HepG2 (cell line): ENCODE data around the gene TMEM45A. TPM values are rescaled to one million over a fixed set of nuclear protein-coding genes. Genes with fewer than 3 reads are reported as not detected.
A peak's percentile ranks its signal among the peaks of the same experiment; 100 is the strongest.

Experiments
- BHLHE40 ChIP-seq: IDR thresholded peaks from 2 replicates; pipeline ENCODE4 v1.6.1; 2011; ENCODE audit warnings: low read length, improper control_type of control experiment
- BRCA1 ChIP-seq: sonication (generic); formaldehyde crosslinking; IDR thresholded peaks from 2 replicates; pipeline ENCODE4 v1.4.0; 2020; ENCODE audit warnings: missing genetic modification reagents
- E2F1 ChIP-seq: sonication (generic); formaldehyde crosslinking; IDR thresholded peaks from 2 replicates; pipeline ENCODE4 v1.5.0; 2020; ENCODE audit warnings: missing genetic modification reagents
- GATAD2A ChIP-seq: IDR thresholded peaks from 2 replicates; pipeline ENCODE4 v1.6.1; 2016
- KIAA2018 ChIP-seq: sonication (generic); formaldehyde crosslinking; IDR thresholded peaks from 2 replicates; pipeline ENCODE4 v1.5.0; 2020; ENCODE audit warnings: mild to moderate bottlenecking, missing genetic modification reagents, borderline replicate concordance
- NCOA5 ChIP-seq: sonication (generic); formaldehyde crosslinking; IDR thresholded peaks from 2 replicates; pipeline ENCODE4 v1.4.0; 2020; ENCODE audit warnings: missing genetic modification reagents
- PPARG ChIP-seq: conservative IDR thresholded peaks from 2 replicates; pipeline ENCODE4 v1.6.1; 2016; ENCODE audit warnings: missing biosample characterization, missing genetic modification reagents
- REL ChIP-seq: sonication (generic); formaldehyde crosslinking; conservative IDR thresholded peaks from 2 replicates; pipeline ENCODE4 v1.8.0; 2022; ENCODE audit warnings: mild to moderate bottlenecking, missing genetic modification reagents, moderate library complexity
- SRSF9 ChIP-seq: fragments of 200-400 bp; formaldehyde crosslinking; IDR thresholded peaks from 2 replicates; pipeline ENCODE4 v1.6.1; 2018; ENCODE audit warnings: borderline replicate concordance, mild to moderate bottlenecking, low read depth, low read length; ENCODE audit not compliant: insufficient read depth, poor library complexity, severe bottlenecking
- TFE3 ChIP-seq: IDR thresholded peaks from 2 replicates; pipeline ENCODE4 v1.6.1; 2016
- TOE1 ChIP-seq: sonication (generic); formaldehyde crosslinking; IDR thresholded peaks from 2 replicates; pipeline ENCODE4 v1.4.0; 2020; ENCODE audit warnings: mild to moderate bottlenecking, missing genetic modification reagents
- U2AF2 ChIP-seq: fragments of 200-400 bp; formaldehyde crosslinking; IDR thresholded peaks from 2 replicates; pipeline ENCODE4 v1.6.1; 2017; ENCODE audit warnings: low read depth, mild to moderate bottlenecking, low read length
- polyA plus RNA-seq, 8 experiments: library from polyadenylated mRNA; depleted of rRNA in 3 of 8; stranded (reverse) in 7 of 8; unstranded in 1 of 8; fragments of >200 nt; fragmentation: Illumina TruSeq in 4 of 8; extraction: Trizol in 4 of 8; gene quantifications; 2 replicates each; pipeline versions ENCODE4 v1.2.1 to v1.2.3, GENCODE V29; 2011 to 2016; ENCODE audit warnings: low read depth in 4 of 8, missing spikeins in 1 of 8, mixed read lengths in 1 of 8; ENCODE audit not compliant: insufficient read depth in 1 of 8
- total RNA-seq, 5 experiments: library from RNA; depleted of rRNA; stranded (reverse); fragments of >200 nt; fragmentation: Illumina TruSeq; extraction: Trizol; gene quantifications; 2 replicates each; pipeline ENCODE4 v1.2.3, GENCODE V29; 2016; ENCODE audit warnings: low read depth in 1 of 5
- TF ChIP-seq, protein P1 (sequence below): sonication (generic); formaldehyde crosslinking; conservative IDR thresholded peaks from 2 replicates; pipeline ENCODE4 v1.4.0; 2020; ENCODE audit warnings: mild to moderate bottlenecking, missing genetic modification reagents, moderate library complexity

Gene TMEM45A
- total and polyA plus RNA-seq, 2 of the 13 experiments (the other 11 are each of a cell fraction or from before 2014, with no cell fraction given) = 14.8 to 38.5 TPM

DNA sequence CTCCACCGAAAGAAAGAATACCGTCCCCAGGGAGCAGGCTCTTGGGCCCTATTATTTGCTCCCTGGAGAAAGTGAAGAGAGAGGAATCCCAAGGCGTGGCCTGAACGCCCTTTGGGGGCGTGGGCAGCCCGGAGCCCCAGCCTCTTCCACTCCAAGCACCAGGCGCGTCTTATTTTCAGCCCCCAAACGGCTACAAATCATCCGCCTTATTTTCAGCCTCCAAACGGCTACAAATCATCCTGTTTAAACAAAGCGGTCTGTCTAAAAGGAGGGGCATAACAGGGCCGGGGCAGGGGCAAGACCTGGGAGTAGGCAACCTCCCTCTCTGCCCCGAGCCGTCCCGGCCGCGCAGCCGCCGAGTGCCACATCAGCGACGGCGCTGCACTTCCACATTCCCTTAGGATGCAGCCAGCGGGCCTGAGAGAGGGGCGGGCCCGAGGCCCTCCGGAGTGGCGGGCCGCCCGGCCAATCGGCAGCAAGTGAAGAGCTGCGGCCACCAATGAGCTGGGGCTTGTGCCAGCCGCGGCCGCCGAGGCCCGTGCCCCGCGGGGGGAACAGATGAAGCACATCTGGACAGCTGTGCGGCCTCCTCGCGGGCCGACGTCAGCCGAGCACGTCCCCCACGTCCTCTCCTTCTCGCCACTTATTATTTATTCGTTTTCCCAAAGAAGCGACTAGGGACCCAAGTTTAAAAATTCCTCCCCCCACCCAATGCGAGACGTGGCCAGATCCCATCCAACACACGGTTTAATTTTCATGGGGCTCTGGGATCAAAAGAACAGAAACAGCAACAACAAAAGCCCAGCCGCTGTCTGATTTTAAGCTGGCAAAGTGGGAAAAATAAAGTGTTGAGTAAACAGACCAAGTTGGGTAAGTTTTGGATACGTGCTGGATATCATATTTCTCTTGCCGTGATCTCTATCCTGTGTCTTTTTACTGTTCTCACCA, at the start of gene TMEM45A (continued):
- TF ChIP-seq PPARG (CRISPR knock-in tag) (no peak), E2F1 (CRISPR knock-in tag) (peak; percentile 87), BRCA1 (CRISPR knock-in tag) (0 out of 2 replicates have a peak, but pooled peaks have one; percentile 68), TOE1 (CRISPR knock-in tag) (no peak), KIAA2018 (CRISPR knock-in tag) (no peak), SRSF9 (no peak), TFE3 (CRISPR knock-in tag) (no peak), U2AF2 (no peak), REL (CRISPR knock-in tag) (0 out of 2 replicates have a peak, but pooled peaks have one; percentile 48), GATAD2A (CRISPR knock-in tag) (peak; percentile 34; the same call in 1 of the 2 replicates), BHLHE40 (peak; percentile 79), NCOA5 (CRISPR knock-in tag) (no peak)
- TF ChIP-seq, protein P1, sequence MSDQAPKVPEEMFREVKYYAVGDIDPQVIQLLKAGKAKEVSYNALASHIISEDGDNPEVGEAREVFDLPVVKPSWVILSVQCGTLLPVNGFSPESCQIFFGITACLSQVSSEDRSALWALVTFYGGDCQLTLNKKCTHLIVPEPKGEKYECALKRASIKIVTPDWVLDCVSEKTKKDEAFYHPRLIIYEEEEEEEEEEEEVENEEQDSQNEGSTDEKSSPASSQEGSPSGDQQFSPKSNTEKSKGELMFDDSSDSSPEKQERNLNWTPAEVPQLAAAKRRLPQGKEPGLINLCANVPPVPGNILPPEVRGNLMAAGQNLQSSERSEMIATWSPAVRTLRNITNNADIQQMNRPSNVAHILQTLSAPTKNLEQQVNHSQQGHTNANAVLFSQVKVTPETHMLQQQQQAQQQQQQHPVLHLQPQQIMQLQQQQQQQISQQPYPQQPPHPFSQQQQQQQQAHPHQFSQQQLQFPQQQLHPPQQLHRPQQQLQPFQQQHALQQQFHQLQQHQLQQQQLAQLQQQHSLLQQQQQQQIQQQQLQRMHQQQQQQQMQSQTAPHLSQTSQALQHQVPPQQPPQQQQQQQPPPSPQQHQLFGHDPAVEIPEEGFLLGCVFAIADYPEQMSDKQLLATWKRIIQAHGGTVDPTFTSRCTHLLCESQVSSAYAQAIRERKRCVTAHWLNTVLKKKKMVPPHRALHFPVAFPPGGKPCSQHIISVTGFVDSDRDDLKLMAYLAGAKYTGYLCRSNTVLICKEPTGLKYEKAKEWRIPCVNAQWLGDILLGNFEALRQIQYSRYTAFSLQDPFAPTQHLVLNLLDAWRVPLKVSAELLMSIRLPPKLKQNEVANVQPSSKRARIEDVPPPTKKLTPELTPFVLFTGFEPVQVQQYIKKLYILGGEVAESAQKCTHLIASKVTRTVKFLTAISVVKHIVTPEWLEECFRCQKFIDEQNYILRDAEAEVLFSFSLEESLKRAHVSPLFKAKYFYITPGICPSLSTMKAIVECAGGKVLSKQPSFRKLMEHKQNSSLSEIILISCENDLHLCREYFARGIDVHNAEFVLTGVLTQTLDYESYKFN (CRISPR knock-in tag) = peak; percentile 55; the same call in 1 of the 2 replicates
